8988T (cell line): ENCODE data around the gene HSPB6.

Experiments
- DNase-seq: peaks from one replicate; pipeline ENCODE4 v3.0.0; 2011

HSPB6 gene

GRCh38 chr19:35744430-35745327 is 12.2 kb downstream of the HSPB6 start:
- DNase-seq: peak; percentile 81

GRCh38 chr19:35743640-35744429 is 13.0 kb downstream of the HSPB6 start:
- no peak for DNase-seq

GRCh38 chr19:35742121-35742724 is 14.6 kb downstream of the HSPB6 start, which contains the start of gene IGFLR1:
IGFLR1 (minus strand) TSS chr19:35742452; CDS start chr19:35741180, 1,272 bp downstream.
- DNase-seq: no peak

- no peak for DNase-seq
Observed at GRCh38 chr19:35741203-35741515, 15.7 kb downstream of the HSPB6 start.

- peak; percentile 100 for DNase-seq
Observed at GRCh38 chr19:35740423-35741202, 16.2 kb downstream of the HSPB6 start.

- DNase-seq: no peak
Observed at GRCh38 chr19:35740108-35740422, 16.8 kb downstream of the HSPB6 start.

GRCh38 chr19:35739275-35740107 is 17.3 kb downstream of the HSPB6 start:
- no peak for DNase-seq

- no peak for DNase-seq
Observed at GRCh38 chr19:35738887-35739229, 18.0 kb downstream of the HSPB6 start.

GRCh38 chr19:35738021-35738886 is 18.6 kb downstream of the HSPB6 start:
- no peak for DNase-seq

GRCh38 chr19:35736913-35737886 is 19.6 kb downstream of the HSPB6 start:
- no peak for DNase-seq

- DNase-seq: no peak
Observed at GRCh38 chr19:35734889-35735288, 21.9 kb downstream of the HSPB6 start.

GRCh38 chr19:35734273-35734672 is 22.6 kb downstream of the HSPB6 start:
- no peak for DNase-seq

- no peak for DNase-seq
Observed at GRCh38 chr19:35733180-35734125, 23.4 kb downstream of the HSPB6 start.

GRCh38 chr19:35732540-35733179 is 24.2 kb downstream of the HSPB6 start:
- DNase-seq: no peak

- DNase-seq: no peak
Observed at GRCh38 chr19:35731779-35732405, 24.9 kb downstream of the HSPB6 start.

GRCh38 chr19:35731353-35731752 is 25.5 kb downstream of the HSPB6 start:
- DNase-seq: no peak

GRCh38 chr19:35730326-35730725 is 26.5 kb downstream of the HSPB6 start:
- no peak for DNase-seq

GRCh38 chr19:35729763-35730162 is 27.1 kb downstream of the HSPB6 start:
- DNase-seq: no peak
